GM12873 (cell line): ENCODE results near the gene CTCFL.

Experiments used
- TF ChIP-seq, protein P1 (sequence below): IDR thresholded peaks from 2 replicates; pipeline ENCODE4 v1.5.1; 2012; ENCODE audit warnings: low read depth, mild to moderate bottlenecking, moderate library complexity, low read length, control low read depth; ENCODE audit not compliant: insufficient read depth; ENCODE audit errors: missing control alignments

The CTCFL gene

GRCh38 chr20:57493091-57493615 lies 31.8 kb downstream of the CTCFL start:
- TF ChIP-seq, protein P1, sequence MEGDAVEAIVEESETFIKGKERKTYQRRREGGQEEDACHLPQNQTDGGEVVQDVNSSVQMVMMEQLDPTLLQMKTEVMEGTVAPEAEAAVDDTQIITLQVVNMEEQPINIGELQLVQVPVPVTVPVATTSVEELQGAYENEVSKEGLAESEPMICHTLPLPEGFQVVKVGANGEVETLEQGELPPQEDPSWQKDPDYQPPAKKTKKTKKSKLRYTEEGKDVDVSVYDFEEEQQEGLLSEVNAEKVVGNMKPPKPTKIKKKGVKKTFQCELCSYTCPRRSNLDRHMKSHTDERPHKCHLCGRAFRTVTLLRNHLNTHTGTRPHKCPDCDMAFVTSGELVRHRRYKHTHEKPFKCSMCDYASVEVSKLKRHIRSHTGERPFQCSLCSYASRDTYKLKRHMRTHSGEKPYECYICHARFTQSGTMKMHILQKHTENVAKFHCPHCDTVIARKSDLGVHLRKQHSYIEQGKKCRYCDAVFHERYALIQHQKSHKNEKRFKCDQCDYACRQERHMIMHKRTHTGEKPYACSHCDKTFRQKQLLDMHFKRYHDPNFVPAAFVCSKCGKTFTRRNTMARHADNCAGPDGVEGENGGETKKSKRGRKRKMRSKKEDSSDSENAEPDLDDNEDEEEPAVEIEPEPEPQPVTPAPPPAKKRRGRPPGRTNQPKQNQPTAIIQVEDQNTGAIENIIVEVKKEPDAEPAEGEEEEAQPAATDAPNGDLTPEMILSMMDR, result no peak

DNA sequence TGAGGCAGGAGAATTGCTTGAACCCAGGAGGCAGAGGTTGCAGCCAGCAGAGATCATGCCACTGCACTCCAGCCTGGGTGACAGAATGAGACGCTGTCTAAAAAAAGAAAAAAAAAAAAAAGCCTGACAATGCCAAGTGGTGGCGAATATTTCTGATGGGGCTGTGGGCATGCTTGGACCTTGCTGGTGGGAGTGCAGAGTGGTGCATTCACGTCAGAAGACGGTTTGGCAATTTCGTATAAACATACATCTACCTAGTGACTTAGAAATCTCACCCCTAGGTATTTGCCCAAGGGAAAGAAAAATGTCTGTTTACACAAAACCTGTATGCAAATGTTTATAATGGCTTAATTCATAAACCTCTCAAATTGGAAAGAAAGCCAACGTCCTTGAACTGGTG lies 33.6 kb downstream of the CTCFL start:
- TF ChIP-seq, protein P1, result no peak

DNA sequence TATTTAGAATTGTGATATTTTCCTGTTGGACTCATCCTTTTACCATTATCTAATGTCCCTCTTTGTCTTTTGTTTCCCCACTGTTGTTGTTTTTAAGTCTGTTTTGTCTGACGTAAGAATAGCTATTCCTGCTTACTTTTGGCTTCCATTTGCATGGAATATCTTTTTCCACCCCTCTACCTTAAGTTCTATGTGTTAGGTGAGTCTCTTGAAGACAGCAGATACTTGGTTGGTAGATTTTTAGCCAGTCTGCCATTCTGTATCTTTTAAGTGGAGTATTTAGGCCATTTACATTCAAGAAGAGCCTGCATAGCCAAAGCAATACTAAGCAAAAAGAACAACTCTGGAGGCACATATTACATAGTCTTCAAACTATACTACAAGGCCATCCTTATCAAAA lies 39.2 kb downstream of the CTCFL start:
- TF ChIP-seq, protein P1, result no peak

GRCh38 chr20:57484772-57485171 lies 40.2 kb downstream of the CTCFL start:
- TF ChIP-seq, protein P1, result no peak

DNA sequence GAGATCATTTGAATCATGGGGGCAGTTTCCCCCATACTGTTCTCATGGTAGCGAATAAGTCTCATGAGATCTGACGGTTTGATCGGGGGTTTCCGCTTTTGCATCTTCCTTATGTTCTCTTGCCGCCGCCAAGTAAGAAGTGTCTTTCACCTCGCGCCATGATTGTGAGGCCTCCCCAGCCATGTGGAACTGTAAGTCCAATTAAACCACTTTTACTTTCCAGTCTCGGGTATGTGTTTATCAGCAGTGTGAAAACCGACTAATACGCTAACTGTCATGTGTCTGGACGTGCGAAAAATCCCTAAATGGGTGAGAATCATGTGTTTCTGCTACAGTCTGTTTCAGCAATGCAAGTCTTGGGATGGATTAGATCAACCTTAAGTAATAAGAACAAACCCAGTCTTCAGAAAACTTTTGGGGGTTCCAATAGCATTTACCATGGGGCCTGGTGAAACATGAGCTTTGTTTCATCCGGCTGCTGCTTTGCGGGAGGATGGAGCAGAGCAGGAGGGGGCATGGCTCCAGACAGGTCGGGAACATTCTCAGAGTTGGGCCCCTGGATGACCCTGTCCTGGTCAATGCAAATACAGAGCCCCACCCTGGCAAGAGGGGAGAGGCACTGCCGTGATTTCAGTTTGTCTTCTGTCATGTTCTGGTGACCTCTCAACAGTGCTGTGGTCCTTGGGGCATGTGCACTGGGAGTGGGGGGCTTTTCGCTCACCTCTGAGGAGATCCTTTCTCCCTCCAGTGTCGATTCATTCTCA lies 41.5 kb downstream of the CTCFL start:
- TF ChIP-seq, protein P1, result no peak

DNA sequence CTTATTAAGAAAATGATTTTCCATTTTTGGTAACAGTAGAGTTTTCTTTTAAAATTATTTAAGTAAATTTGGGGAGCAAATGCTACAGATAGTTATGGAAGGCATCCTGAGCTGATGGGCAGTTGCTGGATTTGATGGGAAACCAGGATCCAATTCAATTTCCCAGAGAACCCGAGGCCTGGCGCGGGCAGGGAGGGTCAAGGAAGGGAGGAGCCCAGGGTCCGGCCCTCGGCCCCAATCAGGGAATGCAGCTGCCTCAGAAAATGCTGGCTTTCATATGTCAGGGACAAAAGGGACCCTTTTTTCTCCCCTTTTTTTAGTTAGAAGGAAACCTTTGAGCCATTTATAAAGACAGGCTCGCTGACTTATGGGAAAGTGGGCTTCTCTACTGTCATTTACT lies 42.1 kb downstream of the CTCFL start:
- TF ChIP-seq, protein P1, result no peak

DNA sequence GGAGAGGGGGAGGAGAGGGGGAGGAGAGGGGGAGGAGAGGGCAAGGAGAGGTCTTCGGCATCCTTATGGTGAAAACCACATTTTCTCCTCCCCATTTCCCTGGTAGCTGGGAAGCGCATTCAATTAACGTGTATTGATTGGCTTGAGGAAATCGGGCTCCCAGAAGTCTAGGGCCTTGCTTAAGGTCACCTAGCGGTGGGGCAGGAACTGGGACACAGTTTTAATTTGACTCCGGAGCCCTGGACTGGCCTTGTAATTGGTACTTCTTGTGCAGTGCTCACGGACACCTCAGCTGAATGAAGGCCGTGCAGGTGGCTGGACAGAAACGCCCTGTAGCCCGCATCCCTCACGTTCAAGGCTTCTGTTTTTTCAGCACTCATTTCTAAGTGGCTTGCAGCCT lies 42.8 kb downstream of the CTCFL start:
- TF ChIP-seq, protein P1, result no peak
